ENCODE data around the gene C1orf105.
"Not testable (repeated sequence)": the region's sequence is repeated elsewhere in the genome, so short reads cannot be mapped to it uniquely, and the experiment has no call there.

Gene C1orf105

GRCh38 chr1:172494166-172494565, 73.7 kb downstream of the C1orf105 start:
- DNase-seq, result no peak

DNA sequence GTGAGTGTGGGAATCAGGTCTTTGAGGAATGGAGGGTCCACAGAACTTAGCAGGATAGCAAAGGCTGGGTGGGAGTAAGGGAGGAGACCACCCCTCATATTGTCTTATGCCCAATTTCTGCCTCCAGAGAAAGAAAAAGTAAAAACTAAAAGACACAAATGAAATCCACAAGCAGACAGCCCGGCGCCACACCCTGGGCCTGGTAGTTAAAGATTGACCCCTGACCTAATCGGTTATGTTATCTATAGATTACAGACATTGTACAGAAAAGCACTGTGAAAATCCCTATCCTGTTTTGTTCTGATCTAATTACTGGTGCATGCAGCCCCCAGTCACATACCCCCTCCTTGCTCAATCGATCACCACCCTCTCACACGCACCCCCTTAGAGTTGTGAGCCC, 75.6 kb downstream of the C1orf105 start:
- DNase-seq, result not testable (repeated sequence)

DNA sequence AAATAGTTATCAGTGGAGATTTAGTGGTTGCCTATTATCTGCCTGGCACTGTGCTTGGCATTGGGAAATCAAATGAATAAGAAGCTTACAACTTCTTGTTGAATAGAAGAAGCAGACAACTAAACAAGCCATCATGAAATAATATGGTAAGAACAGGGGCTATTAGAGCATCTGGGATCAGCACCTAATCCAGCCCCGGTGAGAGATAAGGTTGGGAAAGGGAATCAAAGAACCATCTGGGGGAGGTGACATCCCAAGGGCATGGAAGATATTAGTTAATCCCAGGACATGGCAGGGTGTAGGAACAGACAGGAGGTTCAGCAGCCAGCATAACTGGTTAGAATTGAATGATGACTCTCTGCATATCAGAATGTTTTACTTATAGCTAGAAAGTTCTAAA, 76.2 kb downstream of the C1orf105 start:
- no peak for DNase-seq

- DNase-seq, result no peak
Measured at GRCh38 chr1:172497230-172497629, 76.7 kb downstream of the C1orf105 start.

DNA sequence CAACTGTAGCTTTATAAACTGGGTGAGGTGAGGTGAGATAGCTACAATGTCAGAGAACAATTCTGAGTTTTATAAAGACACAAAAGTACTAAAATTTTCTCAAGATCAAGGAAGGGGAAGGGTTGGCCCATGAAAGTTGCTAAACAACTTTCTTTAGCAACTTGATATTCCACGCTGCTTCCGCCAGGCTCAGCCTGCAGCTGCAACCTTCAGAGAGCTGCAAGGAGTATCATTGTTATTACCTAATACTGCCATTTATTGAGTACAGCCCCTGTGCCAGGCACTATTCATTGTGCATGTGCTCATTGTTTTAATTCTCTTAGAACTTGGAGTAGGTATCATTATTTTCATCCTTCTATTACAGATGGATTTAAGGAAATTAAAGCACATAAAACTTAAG, 78.4 kb downstream of the C1orf105 start:
- DNase-seq, result no peak

DNA sequence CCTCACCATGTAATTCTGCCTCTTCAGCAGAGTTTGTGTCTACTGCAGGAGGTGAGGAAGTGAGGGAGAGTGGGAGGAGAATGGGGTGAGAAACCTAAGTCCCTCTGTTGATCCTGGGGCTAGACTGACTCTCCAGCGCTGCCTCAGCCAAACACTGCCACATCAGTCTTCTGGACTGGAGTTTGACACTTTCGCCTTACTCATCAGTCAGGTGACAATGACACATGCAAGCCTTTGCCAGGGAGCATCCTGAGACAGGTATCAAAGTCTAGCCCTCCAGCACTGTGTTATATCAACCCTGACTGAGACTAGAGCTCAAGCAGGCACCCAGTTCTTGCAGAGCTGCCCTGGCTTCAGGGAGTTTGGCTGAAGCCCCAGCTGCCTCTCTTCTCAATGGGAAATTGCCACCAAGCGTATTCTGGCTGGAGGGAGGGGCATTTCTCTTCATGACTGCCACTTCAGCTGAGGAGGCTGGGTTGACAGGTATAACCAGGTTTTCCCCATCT, 79.2 kb downstream of the C1orf105 start:
- no peak for DNase-seq

GRCh38 chr1:172500207-172500606, 79.7 kb downstream of the C1orf105 start:
- no peak for DNase-seq

GRCh38 chr1:172507741-172508140, 87.3 kb downstream of the C1orf105 start:
- DNase-seq, result no peak

DNA sequence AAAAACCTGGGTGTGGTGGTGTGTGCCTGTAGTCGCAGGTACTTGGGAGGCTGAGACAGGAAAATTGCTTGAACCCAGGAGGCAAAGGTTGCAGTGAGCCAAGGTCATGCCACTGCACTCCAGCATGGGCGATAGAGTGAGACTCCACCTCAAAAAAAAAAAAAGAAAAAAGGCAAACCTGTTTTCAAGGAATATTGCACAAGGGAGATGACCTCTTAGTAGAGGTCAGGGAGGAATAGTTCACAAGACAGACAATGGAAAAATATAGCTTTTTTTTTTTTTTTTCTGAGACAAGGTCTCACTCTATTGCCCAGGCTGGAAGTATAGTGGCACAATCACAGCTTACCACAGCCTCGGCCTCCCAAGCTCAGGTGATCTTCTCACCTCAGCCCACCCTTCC, 90.0 kb downstream of the C1orf105 start:
- no peak for DNase-seq

GRCh38 chr1:172512591-172512990, 92.1 kb downstream of the C1orf105 start:
- no peak for DNase-seq

DNA sequence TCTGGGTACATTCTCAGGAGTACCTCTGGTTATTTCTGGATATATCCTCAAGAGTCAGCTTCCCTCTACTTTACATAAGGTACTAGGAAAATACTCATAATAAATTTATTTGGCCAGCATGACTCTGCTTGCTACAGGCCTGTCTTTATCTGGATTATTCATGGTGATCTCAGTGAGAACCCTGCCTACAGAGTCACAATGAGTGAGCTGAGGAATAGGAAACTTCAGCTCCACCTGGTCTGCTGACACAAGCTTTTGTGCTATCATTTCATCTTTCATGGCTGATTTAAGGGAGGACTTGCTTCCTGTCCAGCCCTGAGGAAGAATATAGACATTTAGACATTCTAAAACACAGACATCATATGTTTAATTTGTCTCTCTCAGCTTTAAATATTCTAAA, 93.0 kb downstream of the C1orf105 start:
- DNase-seq, result no peak

GRCh38 chr1:172514108-172514507, 93.6 kb downstream of the C1orf105 start:
- no peak for DNase-seq

DNA sequence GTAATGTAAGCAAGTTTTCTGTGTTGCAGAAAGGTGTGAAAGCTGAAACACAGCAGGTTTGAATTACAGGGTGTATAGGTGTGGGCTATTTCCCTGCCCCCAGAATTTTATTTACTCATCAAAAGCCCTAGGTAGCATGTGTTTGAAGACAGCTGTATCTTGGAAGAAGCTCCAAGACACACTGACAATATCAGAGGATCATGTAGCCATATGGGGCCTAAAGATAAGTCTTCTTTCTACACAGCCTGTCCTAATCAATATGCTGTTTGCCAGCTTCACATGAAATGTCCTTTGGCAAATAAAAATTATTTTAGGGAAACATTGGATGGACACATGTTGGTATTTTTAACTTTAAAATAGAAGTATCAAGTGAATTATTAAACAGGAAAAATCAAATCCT, 95.0 kb downstream of the C1orf105 start:
- no peak for DNase-seq

- no peak for DNase-seq
Measured at GRCh38 chr1:172515927-172516326, 95.4 kb downstream of the C1orf105 start.

- no peak for DNase-seq
Measured at GRCh38 chr1:172517081-172517480, 96.6 kb downstream of the C1orf105 start.

DNA sequence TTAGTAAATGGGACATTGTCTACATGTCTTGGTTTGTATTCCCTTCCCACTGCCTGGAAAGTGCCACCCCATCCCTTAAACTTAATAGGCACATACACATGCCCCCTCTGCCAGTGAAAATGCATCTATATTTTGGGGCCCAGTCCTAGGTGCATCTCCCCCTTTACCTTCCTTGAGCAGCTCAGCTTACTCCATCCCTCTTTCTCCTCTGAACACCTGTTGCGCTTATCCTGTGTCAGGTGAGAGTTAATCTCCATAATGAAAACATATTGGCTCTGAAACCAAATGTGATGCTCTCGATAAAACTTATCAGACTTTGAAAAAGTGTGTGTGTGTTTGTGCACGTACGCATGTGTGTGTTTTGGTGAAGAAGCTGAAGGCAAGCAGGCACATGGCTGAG, 97.1 kb downstream of the C1orf105 start:
- no peak for DNase-seq
